B cell (primary cell): Measurements from ENCODE around the gene DPYSL4. TPM values are rescaled to one million over a fixed set of nuclear protein-coding genes. Genes with fewer than 3 reads are reported as not detected.

Source experiments
- ATAC-seq: fragments of 200-7000 bp; cut with Tn5 transposase; one replicate; pipeline ENCODE4 v1.10.0; 2021; ENCODE audit warnings: low read depth, mild to moderate bottlenecking, moderate number of reproducible peaks, moderate library complexity
- CTCF ChIA-PET: fragments of 350-600 bp; sonication (Branson Sonifier 250); formaldehyde crosslinking; loops from one replicate; lab custom pipeline; 2021; ENCODE audit warnings: antibody characterized with exemption, inconsistent platforms; lab: Charles Lee
- POLR2A ChIA-PET: fragments of 350-600 bp; sonication (Branson Sonifier 250); formaldehyde crosslinking; loops from one replicate; lab custom pipeline; 2021; ENCODE audit warnings: antibody characterized with exemption; lab: Charles Lee
- DNase-seq: peaks from one replicate; pipeline ENCODE4 v3.0.0; 2013
- H2AFZ ChIP-seq: 2 replicates; pipeline ENCODE4 v1.6.1; 2012; ENCODE audit warnings: mild to moderate bottlenecking, low read depth, low read length; ENCODE audit not compliant: insufficient read depth, poor library complexity, severe bottlenecking
- H3K27ac ChIP-seq, 2 donors: 1 replicate in 1 of 2; 2 replicates in 1 of 2; pipeline ENCODE4 v1.5.1; 2012 to 2013; ENCODE audit warnings: low read length in 2 of 2, mild to moderate bottlenecking in 2 of 2, moderate library complexity in 1 of 2
- H3K27me3 ChIP-seq, 4 experiments: fragments of 200-600 bp in 1 of 4; sonication (generic) in 1 of 4; replicated peaks in 1 of 4; 1 replicate in 2 of 4; 2 replicates in 2 of 4; pipeline versions ENCODE4 v1.6.1 to v1.7.0; 2013 to 2016; ENCODE audit warnings: low read length in 3 of 4, mild to moderate bottlenecking in 2 of 4, mixed read lengths in 1 of 4, moderate library complexity in 1 of 4; ENCODE audit not compliant: insufficient read depth in 4 of 4, control insufficient read depth in 3 of 4; ENCODE audit errors: control extremely low read depth in 1 of 4
- H3K36me3 ChIP-seq, 2 experiments: replicated peaks in 1 of 2; 1 replicate in 1 of 2; 2 replicates in 1 of 2; pipeline versions ENCODE4 v1.6.1 to v1.7.1; 2013; ENCODE audit warnings: low read length in 1 of 2; ENCODE audit not compliant: insufficient read depth in 2 of 2, control insufficient read depth in 1 of 2; ENCODE audit errors: control extremely low read depth in 1 of 2, extremely low read depth in 1 of 2
- H3K4me1 ChIP-seq, 2 donors: fragments of 200-600 bp in 1 of 2; sonication (generic) in 1 of 2; 1 replicate in 1 of 2; 2 replicates in 1 of 2; pipeline versions ENCODE4 v1.5.1 to v1.6.1; 2013 to 2017; ENCODE audit warnings: low read length in 2 of 2; ENCODE audit not compliant: control insufficient read depth in 2 of 2, insufficient read depth in 2 of 2
- H3K4me2 ChIP-seq: replicated peaks from 2 replicates; pipeline ENCODE3; 2012; ENCODE audit warnings: mild to moderate bottlenecking, low read depth, low read length; ENCODE audit not compliant: poor library complexity, severe bottlenecking
- H3K4me3 ChIP-seq, 5 experiments: fragments of 200-600 bp in 1 of 5; sonication (generic) in 1 of 5; 1 replicate in 3 of 5; 2 replicates in 2 of 5; pipeline versions ENCODE4 v1.5.1 to v1.7.0; 2011 to 2016; ENCODE audit warnings: low read length in 4 of 5, mild to moderate bottlenecking in 4 of 5, low read depth in 2 of 5, control low read depth in 1 of 5, moderate library complexity in 1 of 5; ENCODE audit not compliant: insufficient read depth in 1 of 5; ENCODE audit errors: control extremely low read depth in 1 of 5, extremely low read depth in 1 of 5
- H3K79me2 ChIP-seq: fragments of 200-600 bp; sonication (generic); one replicate; pipeline ENCODE4 v1.6.0; 2016; ENCODE audit warnings: low read length; ENCODE audit not compliant: control insufficient read depth, insufficient read depth
- H3K9ac ChIP-seq: fragments of 200-600 bp; sonication (generic); 2 replicates; pipeline ENCODE4 v1.6.1; 2017; ENCODE audit warnings: mild to moderate bottlenecking, low read length, moderate library complexity
- H3K9me3 ChIP-seq, 3 donors: one replicate each; pipeline versions ENCODE4 v1.6.1 to v1.7.1; 2013; ENCODE audit warnings: low read length in 2 of 3; ENCODE audit not compliant: control insufficient read depth in 2 of 3, insufficient read depth in 1 of 3; ENCODE audit errors: control extremely low read depth in 1 of 3
- H4K20me1 ChIP-seq: 2 replicates; pipeline ENCODE4 v1.6.0; 2012; ENCODE audit warnings: mild to moderate bottlenecking, low read length; ENCODE audit not compliant: insufficient read depth, control insufficient read depth, poor library complexity, severe bottlenecking
- H3K27ac Mint-ChIP-seq: one replicate; pipeline ENCODE4 v1.8.0; 2021; ENCODE audit warnings: mixed read lengths
- H3K27me3 Mint-ChIP-seq: one replicate; pipeline ENCODE4 v1.8.0; 2021; ENCODE audit warnings: mixed read lengths
- H3K4me1 Mint-ChIP-seq: one replicate; pipeline ENCODE4 v1.8.0; 2021; ENCODE audit warnings: mixed read lengths
- H3K4me3 Mint-ChIP-seq: one replicate; pipeline ENCODE4 v1.8.0; 2021; ENCODE audit warnings: mixed read lengths
- H3K9me3 Mint-ChIP-seq: one replicate; pipeline ENCODE4 v1.8.0; 2022; ENCODE audit warnings: mixed read lengths; ENCODE audit not compliant: insufficient read depth
- EZH2 ChIP-seq: IDR thresholded peaks from 2 replicates; pipeline ENCODE4 v1.6.1; 2012; ENCODE audit warnings: borderline replicate concordance, low read depth, mild to moderate bottlenecking, moderate library complexity, low read length; ENCODE audit not compliant: insufficient read depth, poor library complexity, severe bottlenecking
- WGBS: methylation state at CpG from one replicate; pipeline ENCODE4 v1.1.5; 2013; ENCODE audit warnings: missing lambda C conversion rate; ENCODE audit not compliant: insufficient coverage; 5-methylcytosine and 5-hydroxymethylcytosine counted together
- intact Hi-C: fragments of 100-400 bp; cut with micrococcal nuclease; formaldehyde crosslinking; loops from one replicate; pipeline ENCODE4 v1.10.0; 2022
- polyA plus RNA-seq: library from polyadenylated mRNA; depleted of rRNA; stranded (reverse); fragments of >200 nt; gene quantifications from 2 replicates; pipeline ENCODE4 v1.2.3, GENCODE V29; 2012
- total RNA-seq, 2 donors: library from RNA; stranded (reverse); fragments of 120-200 nt in 1 of 2; gene quantifications; 1 replicate in 1 of 2; 2 replicates in 1 of 2; pipeline versions ENCODE4 v1.2.3 to v1.2.4, GENCODE V29; 2013 to 2022
- TF ChIP-seq, protein P1 (sequence below): fragments of 200-600 bp; IDR thresholded peaks from one replicate; pipeline ENCODE4 v1.8.0; 2022; ENCODE audit warnings: antibody characterized with exemption, mild to moderate bottlenecking

The DPYSL4 gene
- total and polyA plus RNA-seq, 2 donors (not counting 1 experiment from before 2014, with no cell fraction given) = 0.03 to 0.22 TPM

- Histone ChIP-seq H3K36me3 (no peaks in the 10 kb centered on the region), H3K27ac (no peak overlapping the region), H2AFZ (no peak overlapping the region), H4K20me1 (no peaks in the 10 kb centered on the region), H3K4me1 (peaks cover 0 to 4% of the 10 kb centered on the region in 2 donors), H3K4me2 (no peak overlapping the region), H3K9ac (no peak overlapping the region), H3K9me3 (peaks cover 0 to 12% (median 0%) of the 10 kb centered on the region in 3 donors), H3K27me3 (peaks cover 0 to 23% (median 4%) of the 10 kb centered on the region in 4 experiments), H3K4me3 (no peak overlapping the region), H3K79me2 (no peaks in the 10 kb centered on the region)
- TF ChIP-seq, protein P1, sequence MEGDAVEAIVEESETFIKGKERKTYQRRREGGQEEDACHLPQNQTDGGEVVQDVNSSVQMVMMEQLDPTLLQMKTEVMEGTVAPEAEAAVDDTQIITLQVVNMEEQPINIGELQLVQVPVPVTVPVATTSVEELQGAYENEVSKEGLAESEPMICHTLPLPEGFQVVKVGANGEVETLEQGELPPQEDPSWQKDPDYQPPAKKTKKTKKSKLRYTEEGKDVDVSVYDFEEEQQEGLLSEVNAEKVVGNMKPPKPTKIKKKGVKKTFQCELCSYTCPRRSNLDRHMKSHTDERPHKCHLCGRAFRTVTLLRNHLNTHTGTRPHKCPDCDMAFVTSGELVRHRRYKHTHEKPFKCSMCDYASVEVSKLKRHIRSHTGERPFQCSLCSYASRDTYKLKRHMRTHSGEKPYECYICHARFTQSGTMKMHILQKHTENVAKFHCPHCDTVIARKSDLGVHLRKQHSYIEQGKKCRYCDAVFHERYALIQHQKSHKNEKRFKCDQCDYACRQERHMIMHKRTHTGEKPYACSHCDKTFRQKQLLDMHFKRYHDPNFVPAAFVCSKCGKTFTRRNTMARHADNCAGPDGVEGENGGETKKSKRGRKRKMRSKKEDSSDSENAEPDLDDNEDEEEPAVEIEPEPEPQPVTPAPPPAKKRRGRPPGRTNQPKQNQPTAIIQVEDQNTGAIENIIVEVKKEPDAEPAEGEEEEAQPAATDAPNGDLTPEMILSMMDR = no peak
- H3K27ac Mint-ChIP-seq = no peak overlapping the region
- peaks cover 20% of the 10 kb centered on the region for H3K27me3 Mint-ChIP-seq
- no peak for ATAC-seq
- peaks cover 2% of the 10 kb centered on the region for H3K9me3 Mint-ChIP-seq
- intact Hi-C loops = no loop called here
- 77% methylated on average over 13 of the region's 18 CpGs for WGBS
- no peak overlapping the region for H3K4me3 Mint-ChIP-seq
- POLR2A ChIA-PET = no interaction called here
- CTCF ChIA-PET = no interaction called here
- peaks cover under 1% of the 10 kb centered on the region for H3K4me1 Mint-ChIP-seq
- DNase-seq = no peak
Measured at GRCh38 chr10:132192991-132193665, 6.4 kb downstream of the DPYSL4 start.

DNA sequence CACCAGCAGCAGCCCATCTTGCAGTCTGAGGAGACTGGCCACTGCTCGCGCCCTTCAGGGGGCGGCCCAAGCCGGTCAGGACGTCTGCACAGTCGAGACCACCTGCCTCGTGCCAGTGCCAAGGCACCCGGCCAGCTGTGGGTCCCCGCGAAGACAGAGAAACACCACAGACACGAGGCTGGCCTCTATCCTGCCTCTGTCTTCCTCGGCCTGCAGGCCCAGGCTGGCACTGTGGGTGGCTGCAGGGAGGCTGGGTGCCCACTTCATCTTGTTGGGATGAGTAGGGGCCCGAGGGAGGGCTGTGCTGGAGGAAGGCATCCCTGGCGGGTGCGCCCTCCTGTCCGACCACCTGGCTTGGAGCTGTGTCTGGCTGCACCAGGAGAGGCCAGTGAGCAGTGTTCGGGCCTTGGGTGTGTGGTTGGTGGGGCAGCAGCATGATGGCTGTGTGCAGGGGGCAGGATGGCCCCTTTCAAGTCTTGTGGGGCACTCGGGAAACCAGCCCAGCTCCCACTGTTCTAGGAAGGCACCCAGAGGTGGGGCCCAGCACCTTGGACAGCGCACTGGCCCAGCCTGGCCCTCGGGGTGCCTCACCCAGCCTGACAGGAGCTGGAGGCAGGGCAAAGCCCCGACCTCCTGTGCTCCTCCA lies 7.3 kb downstream of the DPYSL4 start:
- peaks cover 0 to 14% (median 0%) of the 10 kb centered on the region in 4 experiments for H3K27me3 ChIP-seq

More for the DNA sequence above, 7.3 kb downstream of the DPYSL4 start:
- H3K4me2 ChIP-seq = no peak overlapping the region
- ATAC-seq (no peak), DNase-seq (no peak)
- Mint-ChIP-seq H3K27ac (no peak overlapping the region), H3K27me3 (peaks cover 11% of the 10 kb centered on the region), H3K4me3 (no peak overlapping the region), H3K4me1 (no peaks in the 10 kb centered on the region), H3K9me3 (peaks cover 2% of the 10 kb centered on the region)
- H3K4me1 ChIP-seq = no peaks in the 10 kb centered on the region
- ChIA-PET CTCF (no interaction called here), POLR2A (no interaction called here)
- no peak overlapping the region for H3K4me3 ChIP-seq
- TF ChIP-seq, protein P1 = no peak
- no peak for TF ChIP-seq EZH2
- H3K79me2 ChIP-seq = no peaks in the 10 kb centered on the region
- no peaks in the 10 kb centered on the region for H3K36me3 ChIP-seq
- 91% methylated on average over 19 of the region's 21 CpGs for WGBS
- H2AFZ ChIP-seq = no peak overlapping the region
- intact Hi-C loops = no loop called here
- H3K9ac ChIP-seq = no peak overlapping the region
- no peaks in the 10 kb centered on the region for H4K20me1 ChIP-seq
- H3K27ac ChIP-seq = no peak overlapping the region
- H3K9me3 ChIP-seq = peaks cover 0 to 8% (median 0%) of the 10 kb centered on the region in 3 donors
